Lower leg skin (tissue), 4 donors: Measurements from ENCODE around the gene RNASE7. TPM values are rescaled to one million over a fixed set of nuclear protein-coding genes. Genes with fewer than 3 reads are reported as not detected.

Experiments used
- DNase-seq, 2 donors: peaks; one replicate each; pipeline ENCODE4 v3.0.0-alpha.2; 2019; ENCODE audit warnings: low spot score in 2 of 2
- H3K4me3 ChIP-seq: fragments of 200-600 bp; sonication (generic); 2 replicates; pipeline ENCODE4 v1.5.1; 2017; ENCODE audit warnings: mild to moderate bottlenecking, low read depth; ENCODE audit not compliant: poor library complexity, severe bottlenecking
- POLR2A ChIP-seq, 2 donors: fragments of 450-650 bp; IDR thresholded peaks; one replicate each; pipeline ENCODE4 v1.6.1; 2016 to 2017; ENCODE audit warnings: antibody characterized with exemption in 2 of 2, mild to moderate bottlenecking in 1 of 2, moderate library complexity in 1 of 2
- WGBS, 2 donors: methylation state at CpG; one replicate each; pipeline ENCODE4 v1.1.5; 2018; 5-methylcytosine and 5-hydroxymethylcytosine counted together
- intact Hi-C: fragments of 100-400 bp; cut with DNase I; formaldehyde crosslinking; loops from one replicate; pipeline ENCODE4 v1.15.0; 2023; ENCODE audit warnings: low total_unique reads
- total RNA-seq, 4 donors: library from RNA; depleted of rRNA; stranded (reverse); fragments of >200 nt; gene quantifications; one replicate each; pipeline ENCODE4 v1.1.0, GENCODE V29; 2016
- TF ChIP-seq, protein P1 (sequence below), 3 donors: fragments of 450-650 bp; IDR thresholded peaks; one replicate each; pipeline ENCODE4 v1.5.1; 2016; ENCODE audit warnings: antibody characterized with exemption in 3 of 3, mild to moderate bottlenecking in 3 of 3, moderate library complexity in 2 of 3

Gene RNASE7
- total RNA-seq: 10 to 100 TPM; 34.1 to 83.3 (median 47.8) TPM

DNA sequence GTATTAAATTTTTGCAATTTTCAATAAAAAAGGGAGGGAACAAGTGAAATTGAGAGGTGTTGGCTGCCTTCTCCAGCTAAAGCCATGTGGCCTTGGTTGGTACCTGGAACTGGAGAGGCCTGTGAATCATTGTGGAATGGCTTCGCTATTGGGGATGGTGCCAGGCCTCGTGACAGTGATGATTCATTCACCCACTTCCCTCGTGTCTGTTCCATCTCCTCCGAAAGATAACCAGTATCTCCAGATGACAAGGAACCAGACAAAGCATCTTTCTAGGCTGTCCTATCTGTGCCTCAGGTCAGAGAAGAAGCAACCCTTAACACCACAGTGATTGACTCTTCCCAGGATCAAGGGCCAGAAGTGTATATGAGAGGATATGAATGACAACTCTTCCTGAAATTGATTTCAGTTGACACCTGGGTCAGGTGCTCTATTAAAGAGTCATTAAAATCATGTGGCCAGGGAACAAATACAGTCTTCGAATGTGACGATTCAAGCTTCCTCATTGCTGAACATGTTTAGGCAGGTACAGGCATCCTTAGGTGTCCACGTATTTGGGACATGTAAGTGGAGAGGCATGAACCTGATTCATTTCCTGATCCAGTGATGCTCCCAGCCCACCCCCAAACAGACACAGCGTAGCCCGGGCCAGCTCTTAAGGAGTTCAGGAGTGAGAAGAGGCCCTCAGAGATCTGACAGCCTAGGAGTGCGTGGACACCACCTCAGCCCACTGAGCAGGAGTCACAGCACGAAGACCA, at the start of gene RNASE7:
RNASE7 (plus strand) TSS at position 687 of the 758 bp plus-strand sequence. CDS start 631 bp downstream, outside the sequence.
- intact Hi-C loops: no loop called here
- peak in 1 of 2 donors; percentile 88 for DNase-seq
- 49 to 60% methylated on average over 11 of the region's 11 CpGs for WGBS, 2 donors
- TF ChIP-seq, protein P1, sequence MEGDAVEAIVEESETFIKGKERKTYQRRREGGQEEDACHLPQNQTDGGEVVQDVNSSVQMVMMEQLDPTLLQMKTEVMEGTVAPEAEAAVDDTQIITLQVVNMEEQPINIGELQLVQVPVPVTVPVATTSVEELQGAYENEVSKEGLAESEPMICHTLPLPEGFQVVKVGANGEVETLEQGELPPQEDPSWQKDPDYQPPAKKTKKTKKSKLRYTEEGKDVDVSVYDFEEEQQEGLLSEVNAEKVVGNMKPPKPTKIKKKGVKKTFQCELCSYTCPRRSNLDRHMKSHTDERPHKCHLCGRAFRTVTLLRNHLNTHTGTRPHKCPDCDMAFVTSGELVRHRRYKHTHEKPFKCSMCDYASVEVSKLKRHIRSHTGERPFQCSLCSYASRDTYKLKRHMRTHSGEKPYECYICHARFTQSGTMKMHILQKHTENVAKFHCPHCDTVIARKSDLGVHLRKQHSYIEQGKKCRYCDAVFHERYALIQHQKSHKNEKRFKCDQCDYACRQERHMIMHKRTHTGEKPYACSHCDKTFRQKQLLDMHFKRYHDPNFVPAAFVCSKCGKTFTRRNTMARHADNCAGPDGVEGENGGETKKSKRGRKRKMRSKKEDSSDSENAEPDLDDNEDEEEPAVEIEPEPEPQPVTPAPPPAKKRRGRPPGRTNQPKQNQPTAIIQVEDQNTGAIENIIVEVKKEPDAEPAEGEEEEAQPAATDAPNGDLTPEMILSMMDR (IDR thresholded peaks at IDR 0.05): no peak
- TF ChIP-seq POLR2A (IDR thresholded peaks at IDR 0.05): no peak
- no peak within 1 kb of the TSS for H3K4me3 ChIP-seq

DNA sequence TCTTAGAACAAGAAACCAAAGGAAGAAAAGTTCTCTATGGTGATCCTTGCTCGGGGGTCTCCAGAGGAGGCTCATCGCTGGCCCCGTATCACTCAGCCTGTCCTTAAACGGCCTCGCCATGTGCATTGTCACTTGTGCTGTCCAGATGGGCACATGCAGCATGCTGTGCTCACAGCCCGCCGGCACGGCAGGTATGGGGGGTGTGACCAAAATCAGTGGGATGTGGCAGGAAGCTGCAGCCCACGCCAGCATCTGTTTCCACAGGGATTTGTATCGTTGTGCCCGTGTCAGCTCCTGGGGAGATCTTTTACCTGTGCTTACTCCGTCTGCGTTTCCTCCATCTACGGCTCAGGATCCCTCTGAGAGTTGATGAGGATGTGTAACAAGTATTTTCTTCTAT, 45.6 kb upstream of the RNASE7 start:
- TF ChIP-seq POLR2A (IDR thresholded peaks at IDR 0.05): no peak
- TF ChIP-seq, protein P1 (IDR thresholded peaks at IDR 0.05): no peak
- intact Hi-C loops: no loop called here
- H3K4me3 ChIP-seq: no peak overlapping the region
- 88 to 89% methylated on average over 14 of the region's 14 CpGs for WGBS, 2 donors
- no peak for DNase-seq

- H3K4me3 ChIP-seq: no peak overlapping the region
- WGBS, 2 donors: 63 to 65% methylated on average over 4 of the region's 4 CpGs
- intact Hi-C loops: no loop called here
Observed at GRCh38 chr14:20997115-20997514, 45.0 kb upstream of the RNASE7 start.

GRCh38 chr14:20997564-20997963, 44.6 kb upstream of the RNASE7 start:
- no peak for DNase-seq
- WGBS, 2 donors: 64 to 73% methylated on average over 6 of the region's 6 CpGs
- intact Hi-C loops: no loop called here
- H3K4me3 ChIP-seq: no peak overlapping the region
- no peak for TF ChIP-seq POLR2A (IDR thresholded peaks at IDR 0.05)
- TF ChIP-seq, protein P1 (IDR thresholded peaks at IDR 0.05): no peak

More at GRCh38 chr14:20997115-20997514, 45.0 kb upstream of the RNASE7 start:
- DNase-seq: no peak
- TF ChIP-seq, protein P1 (IDR thresholded peaks at IDR 0.05): no peak
- TF ChIP-seq POLR2A (IDR thresholded peaks at IDR 0.05): no peak

DNA sequence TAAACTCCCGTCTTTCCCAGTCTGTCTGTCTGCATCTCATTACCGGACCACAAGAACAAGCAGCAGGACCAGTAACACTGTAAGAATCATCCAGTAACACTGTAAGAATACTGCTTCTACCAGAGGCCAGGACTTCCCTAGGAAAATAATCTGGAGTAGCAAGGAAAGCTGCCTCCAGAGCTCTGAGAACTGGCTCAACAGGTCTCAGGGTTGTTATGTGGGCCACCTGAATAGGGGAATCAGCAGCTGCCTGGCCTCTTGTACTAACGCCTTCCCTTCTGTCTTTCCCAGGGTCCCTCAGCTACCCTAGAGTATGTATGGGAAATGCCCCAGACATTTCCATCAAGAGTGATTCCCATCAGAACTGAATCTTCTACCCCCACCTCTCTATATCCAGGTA, 44.0 kb upstream of the RNASE7 start:
- no peak for TF ChIP-seq POLR2A (IDR thresholded peaks at IDR 0.05)
- TF ChIP-seq, protein P1 (IDR thresholded peaks at IDR 0.05): no peak
- intact Hi-C loops: no loop called here
- H3K4me3 ChIP-seq: no peak overlapping the region
- DNase-seq: no peak
- WGBS, 2 donors: 32 to 40% methylated on average over 3 of the region's 3 CpGs
